Activated CD8-positive, alpha-beta memory T cell treated with anti-CD3 and anti-CD28 coated beads for 4 hours (primary cell): ENCODE measurements around the gene POTEB2.
"Not testable (repeated sequence)": the region's sequence is repeated elsewhere in the genome, so short reads cannot be mapped to it uniquely, and the experiment has no call there.

Experiments used
- DNase-seq, 2 donors: peaks; one replicate each; pipeline ENCODE4 v3.0.0-alpha.2; 2020; ENCODE audit warnings: low read depth in 2 of 2

POTEB2 gene

GRCh38 chr15:20866214-20866613, at the start of gene POTEB2:
TSS of gene POTEB2 (minus strand) at chr15:20866314. CDS start at chr15:20866281, 33 bp downstream.
- not testable (repeated sequence) for DNase-seq

GRCh38 chr15:20879916-20880315, 13.8 kb upstream of the POTEB2 start:
- not testable (repeated sequence) for DNase-seq

GRCh38 chr15:20878464-20878863, 12.3 kb upstream of the POTEB2 start:
- not testable (repeated sequence) for DNase-seq

- DNase-seq = not testable (repeated sequence)
Measured at GRCh38 chr15:20877819-20878218, 11.7 kb upstream of the POTEB2 start.
